Measurements from ENCODE around the gene JAG2.

JAG2 gene

GRCh38 chr14:105181549-105182295 lies 13.1 kb upstream of the JAG2 start:
- no peak for DNase-seq

GRCh38 chr14:105180592-105181548 lies 12.3 kb upstream of the JAG2 start, which contains the start of gene NUDT14:
Gene NUDT14, minus strand, starts transcription at chr14:105181312. Its CDS starts 103 bp downstream, at chr14:105181209.
- no peak for DNase-seq

GRCh38 chr14:105179191-105179590 lies 10.6 kb upstream of the JAG2 start:
- no peak for DNase-seq

GRCh38 chr14:105178868-105179140 lies 10.2 kb upstream of the JAG2 start:
- DNase-seq: no peak

GRCh38 chr14:105178069-105178867 lies 9.7 kb upstream of the JAG2 start:
- DNase-seq: no peak

GRCh38 chr14:105177082-105177481 lies 8.5 kb upstream of the JAG2 start:
- no peak for DNase-seq

- DNase-seq: no peak
Measured at GRCh38 chr14:105176513-105176912, 7.9 kb upstream of the JAG2 start.

GRCh38 chr14:105173901-105174894 lies 5.6 kb upstream of the JAG2 start:
- DNase-seq: no peak

GRCh38 chr14:105173145-105173544 lies 4.6 kb upstream of the JAG2 start:
- DNase-seq: no peak

- no peak for DNase-seq
Measured at GRCh38 chr14:105172476-105172875, 3.9 kb upstream of the JAG2 start.

- DNase-seq: no peak
Measured at GRCh38 chr14:105171004-105171673, 2.6 kb upstream of the JAG2 start.

GRCh38 chr14:105169776-105170655 lies 1.4 kb upstream of the JAG2 start:
- DNase-seq: no peak

- peak; percentile 60 for DNase-seq
Measured at GRCh38 chr14:105168979-105169507, 467 bp upstream of the JAG2 start.

- no peak for DNase-seq
Measured at GRCh38 chr14:105168093-105168420, 519 bp downstream of the JAG2 start.

- no peak for DNase-seq
Measured at GRCh38 chr14:105167303-105168092, 1.1 kb downstream of the JAG2 start.

GRCh38 chr14:105166571-105167302 lies 1.8 kb downstream of the JAG2 start:
- DNase-seq: no peak

- DNase-seq: no peak
Measured at GRCh38 chr14:105165761-105166485, 2.7 kb downstream of the JAG2 start.
